LHCN-M2 (cell line): Measurements from ENCODE around the gene OXGR1. TPM values are rescaled to one million over a fixed set of nuclear protein-coding genes. Genes with fewer than 3 reads are reported as not detected.
"Not testable (repeated sequence)": the region's sequence is repeated elsewhere in the genome, so short reads cannot be mapped to it uniquely, and the experiment has no call there.

ENCODE experiments used
- DNase-seq: peaks from one replicate; pipeline ENCODE4 v3.0.0-alpha.2; 2012; ENCODE audit warnings: low read depth
- polyA plus RNA-seq: library from polyadenylated mRNA; unstranded; fragments of >200 nt; gene quantifications from one replicate; pipeline ENCODE4 v1.2.1, GENCODE V29; 2012; ENCODE audit warnings: missing spikeins
- total RNA-seq: library from RNA; depleted of rRNA; stranded (reverse); fragments of >200 nt; gene quantifications from 2 replicates; pipeline ENCODE4 v1.2.3, GENCODE V29; 2014; rRNA removed

The OXGR1 gene
- 0.29 TPM in 1 of 2 replicates, not detected in the other for total RNA-seq
- not detected for polyA plus RNA-seq

GRCh38 chr13:96994017-96994857 lies at the start of gene OXGR1:
Gene OXGR1 (minus strand): TSS chr13:96994476. CDS start chr13:96987759, 6,717 bp downstream.
- DNase-seq = no peak

GRCh38 chr13:97043302-97043701 lies 49.0 kb upstream of the OXGR1 start:
- DNase-seq = peak; percentile 47

GRCh38 chr13:97030705-97031452 lies 36.6 kb upstream of the OXGR1 start:
- DNase-seq = peak; percentile 38

GRCh38 chr13:97028441-97029299 lies 34.4 kb upstream of the OXGR1 start:
- peak; percentile 57 for DNase-seq

GRCh38 chr13:97027162-97027554 lies 32.9 kb upstream of the OXGR1 start:
- DNase-seq = no peak

- DNase-seq = no peak
These were observed 32.4 kb upstream of the OXGR1 start for GRCh38 chr13:97026531-97027161.

- not testable (repeated sequence) for DNase-seq
These were observed 29.5 kb upstream of the OXGR1 start for GRCh38 chr13:97023812-97024211.

GRCh38 chr13:97023117-97023516 lies 28.8 kb upstream of the OXGR1 start:
- no peak for DNase-seq

- DNase-seq = no peak
These were observed 27.0 kb upstream of the OXGR1 start for GRCh38 chr13:97021241-97021640.

GRCh38 chr13:97020689-97021240 lies 26.5 kb upstream of the OXGR1 start:
- DNase-seq = no peak

GRCh38 chr13:97020194-97020593 lies 25.9 kb upstream of the OXGR1 start:
- no peak for DNase-seq

- no peak for DNase-seq
These were observed 25.0 kb upstream of the OXGR1 start for GRCh38 chr13:97019236-97019635.

- DNase-seq = peak; percentile 56
These were observed 23.9 kb upstream of the OXGR1 start for GRCh38 chr13:97018029-97018819.

GRCh38 chr13:97017322-97017721 lies 23.0 kb upstream of the OXGR1 start:
- DNase-seq = no peak

GRCh38 chr13:97015661-97016350 lies 21.5 kb upstream of the OXGR1 start:
- DNase-seq = peak; percentile 13

GRCh38 chr13:97012251-97013048 lies 18.2 kb upstream of the OXGR1 start:
- no peak for DNase-seq

GRCh38 chr13:97011446-97012131 lies 17.3 kb upstream of the OXGR1 start:
- no peak for DNase-seq

GRCh38 chr13:97008643-97009042 lies 14.4 kb upstream of the OXGR1 start:
- DNase-seq = no peak
